Measurements from ENCODE around the gene ANTXR1. TPM values are rescaled to one million over a fixed set of nuclear protein-coding genes. Genes with fewer than 3 reads are reported as not detected.

The ANTXR1 gene
- total and polyA plus RNA-seq, 9 of the 15 experiments (the other 6 are each of a cell fraction or from before 2014, with no cell fraction given), result 0.07 to 1.00 (median 0.54) TPM

- TF ChIP-seq IFI16 (CRISPR knock-in tag; IDR thresholded peaks at IDR 0.05), result no peak
- TF ChIP-seq GATAD2B (IDR thresholded peaks at IDR 0.05; ENCODE audit: borderline replicate concordance), result no peak
- no peak for TF ChIP-seq NONO (IDR thresholded peaks at IDR 0.05; ENCODE audit: low read depth in 2 of 2, low read length in 1 of 2)
- TF ChIP-seq YBX1 (IDR thresholded peaks at IDR 0.05), result no peak
- no peak for TF ChIP-seq CLOCK (CRISPR knock-in tag; IDR thresholded peaks at IDR 0.05; ENCODE audit: borderline replicate concordance)
- TF ChIP-seq MEIS2 (IDR thresholded peaks at IDR 0.05; ENCODE audit: partially characterized antibody), result peak; percentile 2
- TF ChIP-seq NFIC (IDR thresholded peaks at IDR 0.05), result no peak
- 0 out of 2 replicates have a peak, but pooled peaks have one; percentile 16 for TF ChIP-seq GATA2 (CRISPR knock-in tag; IDR thresholded peaks at IDR 0.05)
- TF ChIP-seq TCFL5 (CRISPR knock-in tag; conservative IDR thresholded peaks at IDR 0.05), result no peak
- no peak for TF ChIP-seq PURB (CRISPR knock-in tag; IDR thresholded peaks at IDR 0.05; ENCODE audit: low read depth)
- no peak for TF ChIP-seq POLR2AphosphoS2 (IDR thresholded peaks at IDR 0.05; ENCODE audit: low read length)
- TF ChIP-seq ILF3 (IDR thresholded peaks at IDR 0.05; ENCODE audit: borderline replicate concordance), result no peak
- no peak for TF ChIP-seq ZC3H8 (IDR thresholded peaks at IDR 0.05)
- no peak for TF ChIP-seq STAT6 (CRISPR knock-in tag; IDR thresholded peaks at IDR 0.05)
- TF ChIP-seq SMARCA4 (IDR thresholded peaks at IDR 0.05), result peak; percentile 27; the same call in 1 of the 2 replicates
- 0 out of 2 replicates have a peak, but pooled peaks have one; percentile 14 for TF ChIP-seq TEAD4 (IDR thresholded peaks at IDR 0.05; ENCODE audit: low read length)
- TF ChIP-seq TEAD4 (CRISPR knock-in tag; IDR thresholded peaks at IDR 0.05; ENCODE audit: borderline replicate concordance), result no peak
- no peak for TF ChIP-seq MBD2 (IDR thresholded peaks at IDR 0.05; ENCODE audit: borderline replicate concordance, low read depth)
- TF ChIP-seq NR2C2 (CRISPR knock-in tag; IDR thresholded peaks at IDR 0.05), result no peak
- no peak for TF ChIP-seq NR2C2 (tag; IDR thresholded peaks at IDR 0.05)
- TF ChIP-seq POLR2H (tag; IDR thresholded peaks at IDR 0.05; ENCODE audit: low read depth), result no peak
- no peak for TF ChIP-seq FOXJ2 (tag; IDR thresholded peaks at IDR 0.05)
- TF ChIP-seq BRCA1 (IDR thresholded peaks at IDR 0.05), result no peak
- TF ChIP-seq BRCA1 (CRISPR knock-in tag; IDR thresholded peaks at IDR 0.05), result no peak
- TF ChIP-seq ZNF121 (CRISPR knock-in tag; conservative IDR thresholded peaks at IDR 0.05), result no peak
- TF ChIP-seq ILK (tag; IDR thresholded peaks at IDR 0.05; ENCODE audit: borderline replicate concordance, low read depth), result no peak
- no peak for TF ChIP-seq PTTG1 (tag; IDR thresholded peaks at IDR 0.05; ENCODE audit: low read depth)
These were observed 85.1 kb downstream of the ANTXR1 start (continued) for GRCh38 chr2:69097891-69098655.
